GM18499 (cell line): ENCODE results near the gene THOC7.

ENCODE experiments used
- ATAC-seq: cut with Tn5 transposase; IDR thresholded peaks from one replicate; pipeline ENCODE4 v1.9.1; 2021; ENCODE audit warnings: moderate number of reproducible peaks; ENCODE audit not compliant: insufficient read depth, unreplicated experiment

Gene THOC7

GRCh38 chr3:63847718-63848450 is 15.7 kb downstream of the THOC7 start:
- ATAC-seq, result no peak

DNA sequence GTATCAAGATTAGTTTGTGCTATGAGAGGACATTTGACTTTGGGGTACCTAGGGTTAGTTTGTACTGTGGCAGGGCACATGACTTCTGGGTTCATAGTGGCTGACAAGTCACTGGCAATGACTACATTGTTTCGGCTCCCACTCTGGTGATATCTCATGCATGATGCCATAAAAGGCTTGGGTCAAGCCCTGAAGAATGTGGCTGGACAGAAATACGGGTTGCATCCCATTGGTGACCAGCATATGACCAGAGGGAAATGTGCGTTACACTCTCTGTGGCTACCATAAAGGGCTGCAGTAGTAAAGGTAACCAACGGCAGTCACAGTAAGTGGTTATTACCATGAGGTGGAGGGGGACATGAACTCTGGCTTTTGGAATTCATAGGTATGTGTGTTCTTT is 18.4 kb downstream of the THOC7 start:
- no peak for ATAC-seq

DNA sequence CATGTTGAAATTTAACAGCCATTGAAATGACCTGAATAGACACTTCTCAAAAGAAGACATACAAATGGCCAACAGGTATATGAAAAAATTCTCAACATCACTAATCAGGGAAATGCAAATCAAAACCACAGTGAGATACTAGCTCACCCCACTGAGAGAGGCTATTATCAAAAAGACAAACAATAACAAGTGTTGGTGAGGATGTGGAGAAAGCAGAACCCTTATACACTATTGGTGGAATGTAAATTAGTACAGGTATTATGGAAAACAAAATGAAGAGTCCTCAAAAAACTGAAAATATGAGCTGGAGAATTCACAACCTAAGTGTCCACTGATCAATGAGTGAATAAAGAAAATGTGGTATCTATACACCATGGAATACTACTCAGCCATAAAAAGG is 21.5 kb downstream of the THOC7 start:
- no peak for ATAC-seq

DNA sequence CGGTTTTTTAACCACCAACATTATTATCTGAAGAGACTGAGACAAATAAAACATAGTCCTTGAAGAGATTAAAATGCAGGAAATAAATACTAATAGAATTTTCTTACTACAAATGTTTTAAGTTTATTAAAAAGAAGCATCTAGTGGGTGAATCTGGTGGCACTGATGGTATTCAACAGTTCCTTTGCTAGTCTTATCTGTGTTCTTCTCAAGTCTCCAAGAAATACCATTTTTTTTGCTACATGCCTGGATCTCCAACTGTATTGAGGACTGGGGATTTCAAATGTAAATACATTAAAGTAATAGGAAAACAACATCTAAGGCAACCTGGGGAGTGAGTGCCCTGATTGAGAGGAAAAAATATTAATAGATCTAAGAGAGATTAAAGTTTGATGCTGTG is 21.9 kb downstream of the THOC7 start:
- no peak for ATAC-seq

DNA sequence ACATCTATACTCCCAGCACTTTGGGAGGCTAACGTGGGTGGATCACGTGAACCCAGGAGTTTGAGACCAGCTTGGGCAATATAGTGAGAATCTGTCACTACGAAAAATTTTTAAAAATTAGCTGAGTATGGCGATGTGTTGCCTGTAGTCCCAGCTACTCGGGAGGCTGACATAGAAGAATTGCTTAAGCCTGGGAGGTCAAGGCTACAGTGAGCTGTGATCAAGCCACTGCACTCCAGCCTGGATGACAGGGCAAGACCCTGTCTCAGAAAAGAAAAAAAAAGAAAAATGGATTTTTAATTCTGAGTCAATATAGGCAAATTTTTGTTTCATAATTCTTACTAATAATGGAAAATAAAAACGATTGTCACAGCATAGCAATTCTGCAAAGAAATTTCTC is 31.2 kb downstream of the THOC7 start:
- no peak for ATAC-seq

GRCh38 chr3:63830526-63830925 is 33.1 kb downstream of the THOC7 start:
- ATAC-seq, result no peak

DNA sequence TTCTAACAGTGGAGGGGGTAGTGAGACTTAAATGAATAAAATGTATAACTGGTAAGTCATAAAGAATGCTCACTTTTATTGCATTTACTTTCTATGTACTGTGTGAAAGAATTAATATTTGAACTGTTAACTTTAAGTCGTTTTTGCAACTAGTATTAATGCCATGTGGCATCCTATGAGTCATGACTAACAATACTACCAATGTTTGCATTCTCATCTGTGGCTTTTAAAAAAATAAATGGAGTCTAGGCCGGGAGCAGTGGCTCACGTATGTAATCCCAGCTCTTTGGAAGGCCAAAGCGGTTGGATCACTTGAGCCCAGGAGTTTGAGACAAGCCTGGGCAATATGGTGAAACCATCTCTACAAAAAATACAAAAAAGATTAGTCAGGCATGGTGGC is 39.3 kb downstream of the THOC7 start:
- no peak for ATAC-seq

GRCh38 chr3:63819151-63819398 is 44.5 kb downstream of the THOC7 start, which contains the start of gene C3orf49:
TSS of gene C3orf49 (plus strand) at chr3:63819299. CDS start at chr3:63819472, 173 bp downstream.
- ATAC-seq, result no peak

GRCh38 chr3:63818282-63819150 is 45.1 kb downstream of the THOC7 start:
- ATAC-seq, result no peak

GRCh38 chr3:63817225-63817624 is 46.4 kb downstream of the THOC7 start:
- no peak for ATAC-seq

DNA sequence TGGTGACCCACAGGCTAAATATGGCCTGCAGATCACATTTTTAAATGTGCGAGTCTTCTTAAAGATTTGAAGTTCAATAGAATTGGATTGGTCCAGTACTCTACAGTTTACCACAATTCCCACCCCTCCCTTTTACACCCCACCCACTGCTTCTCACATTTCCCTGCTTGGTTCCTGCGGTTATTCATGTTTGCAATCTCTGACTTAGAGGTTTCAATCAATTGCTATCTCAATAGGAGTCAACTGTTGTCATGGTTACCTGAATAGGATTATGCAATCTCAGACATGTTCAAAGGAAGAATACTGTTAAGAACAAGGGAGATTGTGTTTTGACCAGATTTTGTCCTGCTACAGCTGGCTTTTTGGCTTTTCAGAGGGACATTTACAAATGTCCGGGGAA is 49.4 kb downstream of the THOC7 start:
- no peak for ATAC-seq

- ATAC-seq, result no peak
Measured at GRCh38 chr3:63809607-63810006, 54.0 kb downstream of the THOC7 start.

DNA sequence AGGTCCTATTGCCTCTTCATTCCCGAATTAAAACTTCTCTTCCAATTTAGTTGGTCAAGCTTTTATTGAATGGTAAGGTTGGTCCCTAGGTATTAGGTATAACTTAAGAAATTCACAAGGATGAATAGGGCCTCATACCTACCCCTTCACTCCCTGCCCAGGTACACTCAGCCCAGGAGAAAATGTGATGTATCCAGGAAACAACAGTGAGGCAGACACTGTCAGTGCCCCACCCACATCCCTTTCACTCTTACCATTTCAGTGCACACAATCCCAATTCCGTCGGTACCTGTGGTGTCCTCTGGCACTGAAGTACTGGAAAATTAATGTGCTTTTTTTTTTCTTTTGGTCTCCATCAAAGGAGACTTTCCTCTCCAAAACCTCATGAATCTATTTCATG is 55.0 kb downstream of the THOC7 start:
- ATAC-seq, result no peak

GRCh38 chr3:63807961-63808565 is 55.5 kb downstream of the THOC7 start:
- no peak for ATAC-seq

DNA sequence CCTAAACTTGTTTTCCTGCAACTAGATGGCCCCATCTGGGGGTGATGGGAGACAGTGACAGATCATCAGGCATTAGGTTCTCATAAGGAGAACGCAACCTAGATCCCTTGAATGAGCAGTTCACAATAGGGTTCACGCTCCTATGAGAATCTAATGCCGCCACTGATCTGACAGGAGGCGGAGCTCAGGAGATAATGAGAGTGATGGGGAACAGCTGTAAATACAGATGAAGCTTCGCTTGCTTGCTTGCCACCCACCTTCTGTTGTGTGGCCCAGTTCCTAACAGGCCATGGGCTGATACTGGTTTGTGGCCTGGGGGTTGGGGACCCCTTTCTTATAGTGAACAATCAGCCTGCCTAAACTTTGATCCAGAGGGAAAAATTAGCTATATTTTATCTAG is 59.7 kb downstream of the THOC7 start:
- no peak for ATAC-seq

DNA sequence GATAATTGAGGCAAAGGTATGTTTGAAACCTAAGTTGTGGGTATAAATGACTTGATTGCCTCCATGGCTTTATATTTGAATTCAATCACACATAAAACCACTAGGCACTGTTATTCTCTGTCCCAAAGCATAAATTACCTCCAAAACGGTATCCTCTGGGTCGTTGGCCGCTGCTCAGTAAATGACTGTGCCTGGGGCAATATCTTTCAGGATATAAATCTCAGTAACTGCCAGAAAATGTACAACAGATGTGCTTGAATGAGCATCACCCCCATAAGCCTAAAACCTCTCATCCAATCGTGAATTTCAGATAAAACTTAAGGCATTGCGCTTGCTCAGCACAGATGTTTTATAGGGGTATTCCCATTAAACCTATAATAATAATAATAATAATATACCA is 63.5 kb downstream of the THOC7 start:
- ATAC-seq, result no peak

GRCh38 chr3:63798949-63799348 is 64.7 kb downstream of the THOC7 start:
- ATAC-seq, result no peak

DNA sequence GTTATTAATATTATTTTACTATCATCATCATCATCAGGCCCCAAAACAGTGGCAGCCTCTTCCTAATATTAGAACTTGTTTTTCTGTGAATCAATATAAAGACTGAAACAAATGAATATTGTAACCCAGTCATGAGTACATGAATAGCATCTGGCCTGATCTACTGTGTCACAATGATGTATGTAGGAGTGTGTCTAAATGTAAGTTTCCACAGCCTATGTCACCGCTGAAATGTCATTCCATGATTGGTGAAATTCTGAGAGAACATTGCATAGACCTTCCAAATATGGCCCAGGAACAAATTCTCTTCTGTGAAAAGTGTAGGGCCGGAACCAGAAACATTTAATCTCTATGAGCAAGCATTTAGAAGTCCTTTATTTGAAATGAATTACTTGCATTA is 65.1 kb downstream of the THOC7 start:
- ATAC-seq, result no peak

DNA sequence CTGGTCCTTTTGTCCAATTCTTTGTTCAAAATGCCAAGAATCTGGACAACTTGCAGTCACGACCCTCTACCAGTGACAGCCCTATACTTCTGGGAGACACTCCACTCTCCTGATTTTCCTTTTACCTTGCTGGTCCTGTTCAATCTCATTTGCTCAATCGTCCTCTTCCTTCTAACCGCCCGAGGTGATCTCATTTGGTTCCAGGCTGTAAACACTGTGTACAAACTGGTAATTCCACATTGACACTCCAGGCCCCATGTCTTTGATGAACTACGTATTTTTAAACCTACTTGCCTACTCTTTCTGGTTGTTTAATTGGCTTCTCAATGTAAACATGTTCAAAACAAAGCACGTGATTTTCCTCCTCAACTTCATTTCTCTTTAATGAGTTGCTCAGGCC is 68.2 kb downstream of the THOC7 start:
- ATAC-seq, result no peak

DNA sequence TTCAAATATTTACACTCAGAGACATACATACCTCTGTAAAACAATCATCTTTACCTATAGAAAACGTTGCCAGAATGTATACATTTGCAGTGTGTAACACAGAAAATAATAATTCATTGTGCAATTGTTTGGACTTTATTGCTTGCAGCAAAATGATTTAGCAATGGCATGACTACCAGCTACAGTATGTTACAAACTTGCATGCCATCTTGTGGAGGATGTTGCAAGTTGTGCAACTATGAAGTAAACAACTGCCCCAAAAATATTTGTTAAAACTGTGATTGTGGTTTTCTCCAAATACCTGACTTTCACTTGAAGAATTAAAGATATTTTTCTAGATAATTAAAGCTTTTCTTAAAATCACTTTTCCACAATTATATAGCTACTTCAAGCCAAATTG is 71.6 kb downstream of the THOC7 start:
- ATAC-seq, result no peak
